ENCODE measurements around the gene TRIM37. TPM values are rescaled to one million over a fixed set of nuclear protein-coding genes. Genes with fewer than 3 reads are reported as not detected.

TRIM37 gene, protein sequence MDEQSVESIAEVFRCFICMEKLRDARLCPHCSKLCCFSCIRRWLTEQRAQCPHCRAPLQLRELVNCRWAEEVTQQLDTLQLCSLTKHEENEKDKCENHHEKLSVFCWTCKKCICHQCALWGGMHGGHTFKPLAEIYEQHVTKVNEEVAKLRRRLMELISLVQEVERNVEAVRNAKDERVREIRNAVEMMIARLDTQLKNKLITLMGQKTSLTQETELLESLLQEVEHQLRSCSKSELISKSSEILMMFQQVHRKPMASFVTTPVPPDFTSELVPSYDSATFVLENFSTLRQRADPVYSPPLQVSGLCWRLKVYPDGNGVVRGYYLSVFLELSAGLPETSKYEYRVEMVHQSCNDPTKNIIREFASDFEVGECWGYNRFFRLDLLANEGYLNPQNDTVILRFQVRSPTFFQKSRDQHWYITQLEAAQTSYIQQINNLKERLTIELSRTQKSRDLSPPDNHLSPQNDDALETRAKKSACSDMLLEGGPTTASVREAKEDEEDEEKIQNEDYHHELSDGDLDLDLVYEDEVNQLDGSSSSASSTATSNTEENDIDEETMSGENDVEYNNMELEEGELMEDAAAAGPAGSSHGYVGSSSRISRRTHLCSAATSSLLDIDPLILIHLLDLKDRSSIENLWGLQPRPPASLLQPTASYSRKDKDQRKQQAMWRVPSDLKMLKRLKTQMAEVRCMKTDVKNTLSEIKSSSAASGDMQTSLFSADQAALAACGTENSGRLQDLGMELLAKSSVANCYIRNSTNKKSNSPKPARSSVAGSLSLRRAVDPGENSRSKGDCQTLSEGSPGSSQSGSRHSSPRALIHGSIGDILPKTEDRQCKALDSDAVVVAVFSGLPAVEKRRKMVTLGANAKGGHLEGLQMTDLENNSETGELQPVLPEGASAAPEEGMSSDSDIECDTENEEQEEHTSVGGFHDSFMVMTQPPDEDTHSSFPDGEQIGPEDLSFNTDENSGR
- polyA plus RNA-seq (2013, experiment 1 of 2): 23.6 TPM
- polyA plus RNA-seq (2013, experiment 2 of 2): 26.1 TPM

DNA sequence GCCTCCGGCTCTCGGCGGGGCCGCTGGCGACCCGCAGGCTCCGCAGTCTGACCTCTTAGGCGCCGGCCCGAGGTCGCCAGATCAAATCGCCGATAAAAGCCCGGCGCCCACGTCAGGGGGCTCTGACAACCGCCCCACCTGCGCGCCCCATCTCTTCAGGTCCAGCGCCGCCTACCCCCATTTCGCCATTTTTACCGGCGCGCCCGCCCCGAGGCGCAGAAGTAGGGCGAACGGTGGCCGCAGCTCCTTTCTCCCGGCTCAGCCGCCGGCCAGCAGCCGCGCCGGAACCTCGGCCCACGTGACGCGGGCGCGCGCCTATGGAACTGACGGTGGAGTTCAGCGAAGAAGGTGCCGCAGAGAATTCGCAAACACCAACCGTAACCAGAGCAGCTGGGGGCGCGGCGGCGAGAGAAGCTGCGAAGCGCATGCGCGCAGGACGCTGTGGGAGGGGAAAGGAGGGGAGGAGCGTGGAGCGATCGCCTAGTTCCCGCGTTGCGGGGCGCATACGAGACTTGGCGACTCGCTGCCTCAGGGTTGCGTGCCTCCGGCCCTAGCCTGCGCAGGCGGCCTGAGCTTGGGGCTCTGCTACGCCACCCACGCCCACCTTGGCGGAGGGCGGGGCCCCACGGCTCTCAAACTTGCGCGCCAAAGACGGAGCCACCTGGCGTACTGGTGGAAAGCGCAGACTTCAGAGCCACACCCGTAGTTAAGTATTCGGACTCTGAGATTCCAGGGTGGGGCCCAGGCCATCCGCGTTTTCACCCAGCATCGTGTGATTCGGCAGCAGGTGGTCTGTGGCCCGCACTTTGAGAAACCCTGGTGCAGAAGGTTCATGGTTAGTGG, at the start of gene TRIM37:
TSS of gene TRIM37 (minus strand) at position 418 of the 843 bp plus-strand sequence. CDS start 419 bp downstream, outside the sequence.
- Histone ChIP-seq H3K4me3 (ENCODE audit: extremely low read depth, insufficient read depth, low read length, poor library complexity, severe bottlenecking) (peak within 1 kb of the TSS; percentile 84), H3K27ac (ENCODE audit: low read depth, low read length, severe bottlenecking) (peak within 1 kb of the TSS; percentile 92), H3K4me1 (ENCODE audit: control insufficient read depth, insufficient read depth, low read length, poor library complexity, severe bottlenecking) (no peaks in the 10 kb centered on the region), H3K9me3 (ENCODE audit: control insufficient read depth, low read length) (no peaks in the 10 kb centered on the region), H3K36me3 (ENCODE audit: control insufficient read depth, insufficient read depth, low read length) (peaks cover 21% of the 10 kb centered on the region)
- 0% methylated on average over 55 to 72 of the region's 89 CpGs for WGBS, 2 experiments (ENCODE audit: insufficient coverage in 2 of 2)

DNA sequence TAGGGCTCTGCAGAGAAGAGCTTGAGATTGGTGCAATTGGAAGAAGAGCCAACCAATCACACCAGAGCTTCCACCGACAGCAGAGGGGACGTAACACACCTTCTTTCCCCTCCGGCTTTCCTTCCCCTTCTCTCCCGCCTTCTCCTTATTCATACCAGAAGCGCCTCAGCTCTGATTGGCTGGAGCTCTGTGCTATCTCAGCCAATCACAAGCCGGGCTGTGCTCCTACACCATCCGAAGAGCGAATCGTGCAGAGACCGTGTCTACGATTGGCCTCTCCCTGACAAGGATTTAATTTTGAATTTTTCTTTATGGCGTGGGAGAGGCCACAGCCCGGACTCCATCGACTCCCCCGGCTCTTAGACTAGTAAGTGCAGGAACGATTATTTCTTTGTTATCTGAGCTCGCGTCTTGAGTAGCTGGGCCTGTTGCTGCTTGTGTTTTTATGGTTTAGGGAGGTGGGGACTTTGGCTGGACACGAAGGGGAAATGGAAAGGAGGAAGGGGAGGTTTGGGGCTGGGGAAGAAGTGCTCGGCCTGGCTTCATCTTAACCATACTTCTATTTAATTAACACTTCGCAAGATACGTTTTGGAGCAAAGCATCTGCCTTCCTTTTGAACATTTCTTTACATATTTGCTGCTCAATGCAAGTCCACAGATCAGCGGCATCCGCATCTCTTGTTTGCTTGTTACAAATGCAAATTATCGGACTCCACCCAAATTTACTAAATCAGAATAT, 48.9 kb upstream of the TRIM37 start, which contains the start of gene PRR11:
TSS of gene PRR11 (plus strand) at position 308 of the 739 bp plus-strand sequence. CDS start 14,007 bp downstream, outside the sequence.
- H3K4me1 ChIP-seq (ENCODE audit: control insufficient read depth, insufficient read depth, low read length, poor library complexity, severe bottlenecking): peaks cover 1% of the 10 kb centered on the region

DNA sequence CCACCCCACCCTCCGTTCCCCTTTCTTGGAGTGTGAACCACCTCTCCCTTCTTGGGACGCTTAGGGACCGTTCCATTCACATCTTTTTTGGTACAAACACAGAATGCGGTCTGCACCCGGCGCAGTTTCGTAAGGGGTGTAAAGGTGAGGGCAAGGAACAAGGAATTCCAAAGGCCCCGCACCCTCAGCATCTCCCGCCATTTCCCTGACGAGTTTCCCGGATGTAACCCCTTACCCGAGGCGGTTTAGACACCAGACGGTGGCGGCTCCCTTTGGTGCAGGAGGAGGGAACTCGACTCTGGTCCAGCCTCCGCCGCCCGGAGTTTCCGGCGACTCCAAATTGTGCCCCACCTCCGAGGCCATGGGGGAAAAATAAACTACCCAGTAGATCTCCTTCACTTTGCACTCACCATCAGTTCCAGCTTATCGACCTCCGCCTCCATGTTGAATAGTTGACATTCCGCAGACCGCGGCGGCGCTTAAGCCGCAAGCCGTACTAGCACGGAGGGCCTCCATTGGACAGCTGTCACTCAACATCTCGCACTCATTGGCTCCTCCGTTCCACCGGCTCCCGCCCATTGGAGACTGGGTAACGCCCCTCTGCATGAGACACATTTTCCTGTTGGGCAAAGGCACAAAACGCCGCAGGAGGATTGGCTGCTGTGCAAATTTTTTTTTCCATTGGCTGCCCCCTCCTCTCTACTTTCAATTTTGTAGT, 48.2 kb upstream of the TRIM37 start, which contains the start of gene SKA2:
TSS of gene SKA2 (minus strand) at position 466 of the 718 bp plus-strand sequence. CDS start at position 443, 23 bp downstream.
- Histone ChIP-seq H3K4me3 (ENCODE audit: extremely low read depth, insufficient read depth, low read length, poor library complexity, severe bottlenecking) (peak within 1 kb of the TSS; percentile 68), H3K36me3 (ENCODE audit: control insufficient read depth, insufficient read depth, low read length) (peaks cover 12% of the 10 kb centered on the region), H3K4me1 (ENCODE audit: control insufficient read depth, insufficient read depth, low read length, poor library complexity, severe bottlenecking) (peaks cover 5% of the 10 kb centered on the region), H3K27ac (ENCODE audit: low read depth, low read length, severe bottlenecking) (peak within 1 kb of the TSS; percentile 99), H3K9me3 (ENCODE audit: control insufficient read depth, low read length) (no peaks in the 10 kb centered on the region)
- 0 to 1% methylated on average over 22 to 27 of the region's 39 CpGs for WGBS, 2 experiments (ENCODE audit: insufficient coverage in 2 of 2)

More for the DNA sequence above, 48.9 kb upstream of the TRIM37 start, which contains the start of gene PRR11:
- Histone ChIP-seq H3K4me3 (ENCODE audit: extremely low read depth, insufficient read depth, low read length, poor library complexity, severe bottlenecking) (peak within 1 kb of the TSS; percentile 68), H3K36me3 (ENCODE audit: control insufficient read depth, insufficient read depth, low read length) (peaks cover 10% of the 10 kb centered on the region), H3K9me3 (ENCODE audit: control insufficient read depth, low read length) (no peaks in the 10 kb centered on the region), H3K27ac (ENCODE audit: low read depth, low read length, severe bottlenecking) (peak within 1 kb of the TSS; percentile 99)
- WGBS, 2 experiments (ENCODE audit: insufficient coverage in 2 of 2): 0% methylated on average over 11 to 21 of the region's 25 CpGs

DNA sequence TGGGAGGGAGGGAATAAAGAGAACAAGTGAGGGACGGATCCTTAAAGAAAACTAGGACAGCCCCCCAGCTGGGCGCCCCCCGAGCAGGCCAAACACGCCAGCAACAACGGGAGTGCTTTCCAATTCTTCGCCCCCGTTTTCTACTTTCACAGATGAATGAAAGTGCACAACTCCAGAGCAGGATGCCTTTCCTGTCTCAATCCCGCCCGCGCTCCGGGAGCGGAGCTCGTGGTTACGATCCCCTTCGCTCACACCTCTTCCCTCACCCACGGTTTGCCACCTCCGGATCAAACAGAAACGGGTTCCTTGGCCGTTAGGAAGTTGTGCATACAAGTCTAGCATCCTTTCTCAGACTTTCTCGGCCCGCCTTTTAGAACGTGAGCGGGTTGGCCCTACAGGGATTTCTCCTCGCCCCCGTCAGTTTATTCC, 47.6 kb upstream of the TRIM37 start:
- WGBS, 2 experiments (ENCODE audit: insufficient coverage in 2 of 2): 0% methylated on average over 25 of the region's 25 CpGs
- Histone ChIP-seq H3K4me3 (ENCODE audit: extremely low read depth, insufficient read depth, low read length, poor library complexity, severe bottlenecking) (peak overlapping the region; percentile 68), H3K27ac (ENCODE audit: low read depth, low read length, severe bottlenecking) (peak overlapping the region; percentile 99), H3K9me3 (ENCODE audit: control insufficient read depth, low read length) (no peaks in the 10 kb centered on the region), H3K4me1 (ENCODE audit: control insufficient read depth, insufficient read depth, low read length, poor library complexity, severe bottlenecking) (peaks cover 8% of the 10 kb centered on the region), H3K36me3 (ENCODE audit: control insufficient read depth, insufficient read depth, low read length) (peaks cover 18% of the 10 kb centered on the region)

DNA sequence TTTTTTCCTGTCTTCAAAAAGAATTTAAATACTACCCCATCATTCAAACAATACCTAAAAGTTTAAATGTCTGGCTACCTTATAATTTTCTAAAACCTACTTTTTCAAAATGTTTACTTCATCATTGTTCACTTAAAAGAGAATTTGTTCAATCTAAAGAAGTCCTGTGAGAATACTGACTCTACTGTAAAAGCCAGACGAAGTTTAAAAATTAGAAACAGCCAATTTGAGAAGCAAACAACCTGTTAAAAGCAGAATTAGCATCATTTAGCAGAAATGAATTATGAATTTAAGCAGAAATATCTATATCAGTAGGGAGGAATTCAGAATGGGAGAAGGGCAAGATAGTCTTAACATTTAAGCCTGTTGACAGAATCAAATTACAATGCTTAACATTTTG, 46.2 kb upstream of the TRIM37 start:
- Histone ChIP-seq H3K27ac (ENCODE audit: low read depth, low read length, severe bottlenecking) (no peak overlapping the region), H3K9me3 (ENCODE audit: control insufficient read depth, low read length) (no peaks in the 10 kb centered on the region), H3K4me3 (ENCODE audit: extremely low read depth, insufficient read depth, low read length, poor library complexity, severe bottlenecking) (peak overlapping the region; percentile 68), H3K36me3 (ENCODE audit: control insufficient read depth, insufficient read depth, low read length) (peaks cover 26% of the 10 kb centered on the region), H3K4me1 (ENCODE audit: control insufficient read depth, insufficient read depth, low read length, poor library complexity, severe bottlenecking) (peaks cover 12% of the 10 kb centered on the region)
- WGBS, 2 experiments (ENCODE audit: insufficient coverage in 2 of 2): 40% methylated on average over 1 of the region's 1 CpG; no CpG with 5 or more reads in 1 of the 2 experiments

DNA sequence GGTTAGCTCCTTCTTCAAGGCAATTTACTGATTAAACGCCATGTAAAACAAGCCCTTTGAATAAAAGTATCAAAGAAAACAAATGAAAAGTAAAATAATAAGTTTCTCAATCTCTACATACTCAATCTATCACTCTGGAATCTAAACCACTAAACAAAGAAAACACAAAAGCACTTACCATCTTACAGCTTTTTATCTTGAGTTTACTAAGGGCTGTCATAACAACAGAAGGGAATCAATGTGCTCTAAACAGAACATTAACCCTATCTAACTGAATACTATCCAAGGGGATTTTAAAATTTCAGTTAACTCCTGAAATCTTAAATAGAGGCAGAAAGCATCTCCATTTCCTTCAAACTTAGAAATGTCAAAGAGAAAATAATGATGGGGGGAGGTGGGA, 44.9 kb upstream of the TRIM37 start:
- Histone ChIP-seq H3K4me3 (ENCODE audit: extremely low read depth, insufficient read depth, low read length, poor library complexity, severe bottlenecking) (peak overlapping the region; percentile 12), H3K4me1 (ENCODE audit: control insufficient read depth, insufficient read depth, low read length, poor library complexity, severe bottlenecking) (peaks cover 12% of the 10 kb centered on the region), H3K9me3 (ENCODE audit: control insufficient read depth, low read length) (no peaks in the 10 kb centered on the region), H3K36me3 (ENCODE audit: control insufficient read depth, insufficient read depth, low read length) (peaks cover 30% of the 10 kb centered on the region), H3K27ac (ENCODE audit: low read depth, low read length, severe bottlenecking) (no peak overlapping the region)
- no CpG with 5 or more reads among the region's 1 CpG for WGBS, 2 experiments (ENCODE audit: insufficient coverage in 2 of 2)

DNA sequence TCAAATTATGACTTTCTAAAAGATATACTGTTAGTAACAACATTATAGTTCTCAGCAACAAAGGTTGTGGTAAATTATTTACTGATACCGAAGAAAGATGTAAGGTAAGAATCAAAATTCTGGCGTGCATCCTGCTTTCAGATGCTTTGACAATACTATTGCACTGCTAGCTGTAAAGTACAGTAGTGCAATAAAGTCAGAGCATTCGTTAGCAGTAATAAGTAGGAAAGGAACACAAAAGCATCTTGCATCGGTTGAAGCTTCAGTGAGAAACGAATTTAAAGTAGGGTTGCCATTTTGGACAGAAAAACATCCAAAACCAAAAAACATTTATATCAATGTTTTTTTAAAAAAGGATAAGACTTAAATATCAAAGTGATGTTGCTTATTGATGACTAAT, 44.3 kb upstream of the TRIM37 start:
- no peak overlapping the region for H3K27ac ChIP-seq (ENCODE audit: low read depth, low read length, severe bottlenecking)
- H3K36me3 ChIP-seq (ENCODE audit: control insufficient read depth, insufficient read depth, low read length): peaks cover 34% of the 10 kb centered on the region
- no peaks in the 10 kb centered on the region for H3K9me3 ChIP-seq (ENCODE audit: control insufficient read depth, low read length)
- WGBS, 2 experiments (ENCODE audit: insufficient coverage in 2 of 2): 95 to 100% methylated on average over 3 of the region's 5 CpGs
- peaks cover 12% of the 10 kb centered on the region for H3K4me1 ChIP-seq (ENCODE audit: control insufficient read depth, insufficient read depth, low read length, poor library complexity, severe bottlenecking)
- H3K4me3 ChIP-seq (ENCODE audit: extremely low read depth, insufficient read depth, low read length, poor library complexity, severe bottlenecking): no peak overlapping the region

DNA sequence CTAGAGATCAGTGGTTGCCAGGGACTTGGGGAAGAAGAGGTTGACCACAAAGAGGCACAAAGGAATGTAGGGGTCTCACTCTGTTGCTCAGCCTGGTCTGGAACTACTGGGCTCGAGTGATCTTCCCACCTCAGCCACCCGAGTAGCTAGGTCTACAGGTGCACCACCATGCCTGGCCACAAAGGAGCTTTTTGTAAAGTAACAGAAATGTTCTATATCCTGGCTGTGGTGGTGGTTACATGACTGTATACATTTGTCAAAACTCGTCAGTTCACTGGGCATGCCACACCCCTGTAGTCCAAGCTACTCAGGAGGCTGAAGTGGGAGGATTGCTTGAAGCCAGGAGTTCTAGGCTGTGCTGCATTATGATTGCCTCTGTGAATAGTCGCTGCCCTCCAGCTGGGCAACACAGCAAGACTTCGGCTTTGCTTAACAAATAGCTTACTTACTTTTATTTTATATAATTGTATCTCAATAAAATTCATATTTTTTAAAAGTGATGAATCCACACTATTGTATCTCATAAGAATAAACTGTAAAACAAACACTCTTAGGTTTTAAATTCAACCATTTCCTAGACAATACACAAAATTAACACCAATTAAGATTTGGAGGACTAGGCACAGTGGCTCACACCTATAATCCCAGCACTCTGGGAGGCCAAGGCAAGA, 43.3 kb upstream of the TRIM37 start:
- Histone ChIP-seq H3K27ac (ENCODE audit: low read depth, low read length, severe bottlenecking) (no peak overlapping the region), H3K4me3 (ENCODE audit: extremely low read depth, insufficient read depth, low read length, poor library complexity, severe bottlenecking) (no peak overlapping the region), H3K4me1 (ENCODE audit: control insufficient read depth, insufficient read depth, low read length, poor library complexity, severe bottlenecking) (peaks cover 12% of the 10 kb centered on the region), H3K9me3 (ENCODE audit: control insufficient read depth, low read length) (no peaks in the 10 kb centered on the region), H3K36me3 (ENCODE audit: control insufficient read depth, insufficient read depth, low read length) (peaks cover 42% of the 10 kb centered on the region)
- WGBS, 2 experiments (ENCODE audit: insufficient coverage in 2 of 2): 93 to 95% methylated on average over 2 to 3 of the region's 5 CpGs

Data from mesodermal cell (in vitro differentiated cells).